HepG2 (cell line): ENCODE data around the gene PGPEP1. TPM values are rescaled to one million over a fixed set of nuclear protein-coding genes. Genes with fewer than 3 reads are reported as not detected.

Experiments used
- CBX1 ChIP-seq: IDR thresholded peaks from one replicate; pipeline ENCODE4 v1.6.1; 2016; ENCODE audit warnings: antibody characterized with exemption, low read depth
- ERF ChIP-seq: IDR thresholded peaks from 2 replicates; pipeline ENCODE4 v1.6.1; 2018; ENCODE audit warnings: missing biosample characterization, missing genetic modification reagents
- ONECUT2 ChIP-seq: sonication (generic); formaldehyde crosslinking; IDR thresholded peaks from 2 replicates; pipeline ENCODE4 v1.4.0; 2020; ENCODE audit warnings: missing genetic modification reagents
- SNAPC2 ChIP-seq: sonication (generic); formaldehyde crosslinking; IDR thresholded peaks from 2 replicates; pipeline ENCODE4 v1.8.1; 2022; ENCODE audit warnings: mild to moderate bottlenecking, missing genetic modification reagents
- ZFP90 ChIP-seq: sonication (generic); formaldehyde crosslinking; IDR thresholded peaks from 2 replicates; pipeline ENCODE4 v1.8.0; 2022; ENCODE audit warnings: missing genetic modification reagents, mild to moderate bottlenecking, inconsistent platforms, borderline replicate concordance
- ZNF230 ChIP-seq: sonication (generic); formaldehyde crosslinking; IDR thresholded peaks from 2 replicates; pipeline ENCODE4 v1.4.0; 2020; ENCODE audit warnings: mild to moderate bottlenecking, missing genetic modification reagents
- ZNF556 ChIP-seq: sonication (generic); formaldehyde crosslinking; IDR thresholded peaks from 2 replicates; pipeline ENCODE4 v1.4.0; 2020; ENCODE audit warnings: mild to moderate bottlenecking, missing genetic modification reagents, borderline replicate concordance
- ZNF619 ChIP-seq: sonication (generic); formaldehyde crosslinking; IDR thresholded peaks from 2 replicates; pipeline ENCODE4 v1.4.0; 2020; ENCODE audit warnings: mild to moderate bottlenecking, missing genetic modification reagents
- ZNF660 ChIP-seq: sonication (generic); formaldehyde crosslinking; IDR thresholded peaks from 2 replicates; pipeline ENCODE4 v1.5.1; 2020; ENCODE audit warnings: mild to moderate bottlenecking, low read depth, missing genetic modification reagents, borderline replicate concordance
- ZNF83 ChIP-seq: sonication (generic); formaldehyde crosslinking; IDR thresholded peaks from 2 replicates; pipeline ENCODE4 v1.4.0; 2020; ENCODE audit warnings: missing genetic modification reagents, mild to moderate bottlenecking, borderline replicate concordance
- polyA plus RNA-seq, 8 experiments: library from polyadenylated mRNA; depleted of rRNA in 3 of 8; stranded (reverse) in 7 of 8; unstranded in 1 of 8; fragments of >200 nt; fragmentation: Illumina TruSeq in 4 of 8; extraction: Trizol in 4 of 8; gene quantifications; 2 replicates each; pipeline versions ENCODE4 v1.2.1 to v1.2.3, GENCODE V29; 2011 to 2016; ENCODE audit warnings: low read depth in 4 of 8, missing spikeins in 1 of 8, mixed read lengths in 1 of 8; ENCODE audit not compliant: insufficient read depth in 1 of 8
- total RNA-seq, 5 experiments: library from RNA; depleted of rRNA; stranded (reverse); fragments of >200 nt; fragmentation: Illumina TruSeq; extraction: Trizol; gene quantifications; 2 replicates each; pipeline ENCODE4 v1.2.3, GENCODE V29; 2016; ENCODE audit warnings: low read depth in 1 of 5
- TF ChIP-seq, protein P1 (sequence below): sonication (generic); formaldehyde crosslinking; IDR thresholded peaks from 2 replicates; pipeline ENCODE4 v1.8.0; 2022; ENCODE audit warnings: low read depth, missing genetic modification reagents
- TF ChIP-seq, protein P2 (sequence below), 2 experiments: sonication (generic) in 1 of 2; formaldehyde crosslinking in 1 of 2; IDR thresholded peaks; 2 replicates each; pipeline versions ENCODE4 v1.6.1 to v1.9.0; 2014 to 2022; ENCODE audit warnings: antibody characterized with exemption in 1 of 2, borderline replicate concordance in 1 of 2, inconsistent platforms in 1 of 2, low read depth in 1 of 2, missing genetic modification reagents in 1 of 2
- TF ChIP-seq, protein P3 (sequence below): IDR thresholded peaks from 2 replicates; pipeline ENCODE4 v1.6.1; 2016; ENCODE audit warnings: mild to moderate bottlenecking, missing biosample characterization, missing genetic modification reagents
- TF ChIP-seq, protein P4 (sequence below): IDR thresholded peaks from 2 replicates; pipeline ENCODE4 v1.6.1; 2018; ENCODE audit warnings: missing genetic modification reagents
- TF ChIP-seq, protein P5 (sequence below): sonication (generic); formaldehyde crosslinking; IDR thresholded peaks from 2 replicates; pipeline ENCODE4 v1.4.0; 2020; ENCODE audit warnings: missing genetic modification reagents, borderline replicate concordance

Gene PGPEP1
- total and polyA plus RNA-seq, 2 of the 13 experiments (the other 11 are each of a cell fraction or from before 2014, with no cell fraction given), result 53.1 to 56.6 TPM

DNA sequence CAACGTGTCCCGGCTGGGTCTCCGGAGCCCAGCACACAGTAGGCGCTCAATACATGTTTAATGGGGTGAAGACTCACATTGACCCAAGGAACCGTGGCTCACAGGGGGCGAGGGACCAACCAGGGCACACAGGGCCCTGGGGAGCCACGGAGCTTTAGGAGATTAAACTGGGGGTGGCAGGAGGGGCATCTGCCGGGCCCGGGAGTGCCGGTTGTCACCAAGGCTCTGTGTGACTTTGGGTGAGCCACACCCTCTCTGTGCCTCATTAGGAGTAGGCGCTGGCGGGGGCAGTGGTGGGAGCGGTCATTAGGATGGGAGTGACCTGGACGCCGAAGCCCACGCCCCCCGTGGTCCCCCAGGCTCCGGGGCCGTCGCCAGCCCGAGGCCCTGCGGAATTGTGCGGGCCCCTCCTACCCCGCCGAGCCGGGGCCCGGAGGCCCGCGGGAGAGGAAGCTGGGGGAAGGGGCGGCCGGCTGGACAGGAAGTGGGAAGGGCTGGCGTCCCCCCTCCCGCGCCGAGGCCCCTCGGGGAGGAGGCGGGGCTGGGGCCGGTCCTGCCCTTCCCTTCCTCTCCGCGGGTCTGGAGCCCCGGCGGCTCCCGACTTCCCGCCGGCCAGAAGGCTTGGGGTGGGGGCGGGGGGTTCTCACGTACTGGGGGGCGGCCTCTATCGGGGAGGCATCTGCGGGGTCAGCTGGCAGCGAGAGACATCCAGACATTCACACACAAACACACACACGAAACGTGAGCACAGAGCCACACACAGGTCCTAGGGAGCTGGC, 77.0 kb downstream of the PGPEP1 start (continued):
- TF ChIP-seq, protein P1, sequence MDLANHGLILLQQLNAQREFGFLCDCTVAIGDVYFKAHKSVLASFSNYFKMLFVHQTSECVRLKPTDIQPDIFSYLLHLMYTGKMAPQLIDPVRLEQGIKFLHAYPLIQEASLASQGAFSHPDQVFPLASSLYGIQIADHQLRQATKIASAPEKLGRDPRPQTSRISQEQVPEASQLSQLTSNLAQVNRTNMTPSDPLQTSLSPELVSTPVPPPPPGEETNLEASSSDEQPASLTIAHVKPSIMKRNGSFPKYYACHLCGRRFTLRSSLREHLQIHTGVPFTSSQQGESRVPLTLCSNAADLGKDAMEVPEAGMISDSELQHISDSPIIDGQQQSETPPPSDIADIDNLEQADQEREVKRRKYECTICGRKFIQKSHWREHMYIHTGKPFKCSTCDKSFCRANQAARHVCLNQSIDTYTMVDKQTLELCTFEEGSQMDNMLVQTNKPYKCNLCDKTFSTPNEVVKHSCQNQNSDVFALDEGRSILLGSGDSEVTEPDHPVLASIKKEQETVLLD, result peak; percentile 89
- TF ChIP-seq CBX1 (peak; percentile 32), ZNF83 (CRISPR knock-in tag) (0 out of 2 replicates have a peak, but pooled peaks have one; percentile 42), ERF (CRISPR knock-in tag) (peak; percentile 76), ZNF619 (CRISPR knock-in tag) (0 out of 2 replicates have a peak, but pooled peaks have one; percentile 38), ONECUT2 (CRISPR knock-in tag) (no peak), ZNF556 (CRISPR knock-in tag) (no peak; the same call in 1 of the 2 replicates), SNAPC2 (CRISPR knock-in tag) (no peak), ZFP90 (CRISPR knock-in tag) (peak; percentile 70), ZNF660 (CRISPR knock-in tag) (no peak), ZNF230 (CRISPR knock-in tag) (0 out of 2 replicates have a peak, but pooled peaks have one; percentile 40)
- TF ChIP-seq, protein P2, sequence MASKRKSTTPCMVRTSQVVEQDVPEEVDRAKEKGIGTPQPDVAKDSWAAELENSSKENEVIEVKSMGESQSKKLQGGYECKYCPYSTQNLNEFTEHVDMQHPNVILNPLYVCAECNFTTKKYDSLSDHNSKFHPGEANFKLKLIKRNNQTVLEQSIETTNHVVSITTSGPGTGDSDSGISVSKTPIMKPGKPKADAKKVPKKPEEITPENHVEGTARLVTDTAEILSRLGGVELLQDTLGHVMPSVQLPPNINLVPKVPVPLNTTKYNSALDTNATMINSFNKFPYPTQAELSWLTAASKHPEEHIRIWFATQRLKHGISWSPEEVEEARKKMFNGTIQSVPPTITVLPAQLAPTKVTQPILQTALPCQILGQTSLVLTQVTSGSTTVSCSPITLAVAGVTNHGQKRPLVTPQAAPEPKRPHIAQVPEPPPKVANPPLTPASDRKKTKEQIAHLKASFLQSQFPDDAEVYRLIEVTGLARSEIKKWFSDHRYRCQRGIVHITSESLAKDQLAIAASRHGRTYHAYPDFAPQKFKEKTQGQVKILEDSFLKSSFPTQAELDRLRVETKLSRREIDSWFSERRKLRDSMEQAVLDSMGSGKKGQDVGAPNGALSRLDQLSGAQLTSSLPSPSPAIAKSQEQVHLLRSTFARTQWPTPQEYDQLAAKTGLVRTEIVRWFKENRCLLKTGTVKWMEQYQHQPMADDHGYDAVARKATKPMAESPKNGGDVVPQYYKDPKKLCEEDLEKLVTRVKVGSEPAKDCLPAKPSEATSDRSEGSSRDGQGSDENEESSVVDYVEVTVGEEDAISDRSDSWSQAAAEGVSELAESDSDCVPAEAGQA (IDR thresholded peaks at IDR 0.05; ENCODE audit: low read depth), result 0 out of 2 replicates have a peak, but pooled peaks have one; percentile 53
- TF ChIP-seq, protein P2 (CRISPR knock-in tag; IDR thresholded peaks at IDR 0.05; ENCODE audit: borderline replicate concordance), result no peak
- TF ChIP-seq, protein P3, sequence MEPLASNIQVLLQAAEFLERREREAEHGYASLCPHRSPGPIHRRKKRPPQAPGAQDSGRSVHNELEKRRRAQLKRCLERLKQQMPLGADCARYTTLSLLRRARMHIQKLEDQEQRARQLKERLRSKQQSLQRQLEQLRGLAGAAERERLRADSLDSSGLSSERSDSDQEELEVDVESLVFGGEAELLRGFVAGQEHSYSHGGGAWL, result peak; percentile 56; the same call in 1 of the 2 replicates
- TF ChIP-seq, protein P4, sequence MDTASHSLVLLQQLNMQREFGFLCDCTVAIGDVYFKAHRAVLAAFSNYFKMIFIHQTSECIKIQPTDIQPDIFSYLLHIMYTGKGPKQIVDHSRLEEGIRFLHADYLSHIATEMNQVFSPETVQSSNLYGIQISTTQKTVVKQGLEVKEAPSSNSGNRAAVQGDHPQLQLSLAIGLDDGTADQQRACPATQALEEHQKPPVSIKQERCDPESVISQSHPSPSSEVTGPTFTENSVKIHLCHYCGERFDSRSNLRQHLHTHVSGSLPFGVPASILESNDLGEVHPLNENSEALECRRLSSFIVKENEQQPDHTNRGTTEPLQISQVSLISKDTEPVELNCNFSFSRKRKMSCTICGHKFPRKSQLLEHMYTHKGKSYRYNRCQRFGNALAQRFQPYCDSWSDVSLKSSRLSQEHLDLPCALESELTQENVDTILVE, result peak; percentile 58; the same call in 1 of the 2 replicates
- TF ChIP-seq, protein P5, sequence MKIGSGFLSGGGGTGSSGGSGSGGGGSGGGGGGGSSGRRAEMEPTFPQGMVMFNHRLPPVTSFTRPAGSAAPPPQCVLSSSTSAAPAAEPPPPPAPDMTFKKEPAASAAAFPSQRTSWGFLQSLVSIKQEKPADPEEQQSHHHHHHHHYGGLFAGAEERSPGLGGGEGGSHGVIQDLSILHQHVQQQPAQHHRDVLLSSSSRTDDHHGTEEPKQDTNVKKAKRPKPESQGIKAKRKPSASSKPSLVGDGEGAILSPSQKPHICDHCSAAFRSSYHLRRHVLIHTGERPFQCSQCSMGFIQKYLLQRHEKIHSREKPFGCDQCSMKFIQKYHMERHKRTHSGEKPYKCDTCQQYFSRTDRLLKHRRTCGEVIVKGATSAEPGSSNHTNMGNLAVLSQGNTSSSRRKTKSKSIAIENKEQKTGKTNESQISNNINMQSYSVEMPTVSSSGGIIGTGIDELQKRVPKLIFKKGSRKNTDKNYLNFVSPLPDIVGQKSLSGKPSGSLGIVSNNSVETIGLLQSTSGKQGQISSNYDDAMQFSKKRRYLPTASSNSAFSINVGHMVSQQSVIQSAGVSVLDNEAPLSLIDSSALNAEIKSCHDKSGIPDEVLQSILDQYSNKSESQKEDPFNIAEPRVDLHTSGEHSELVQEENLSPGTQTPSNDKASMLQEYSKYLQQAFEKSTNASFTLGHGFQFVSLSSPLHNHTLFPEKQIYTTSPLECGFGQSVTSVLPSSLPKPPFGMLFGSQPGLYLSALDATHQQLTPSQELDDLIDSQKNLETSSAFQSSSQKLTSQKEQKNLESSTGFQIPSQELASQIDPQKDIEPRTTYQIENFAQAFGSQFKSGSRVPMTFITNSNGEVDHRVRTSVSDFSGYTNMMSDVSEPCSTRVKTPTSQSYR, result peak; percentile 71; the same call in 1 of the 2 replicates
